ENCODE results near the gene AUTS2.

DNA sequence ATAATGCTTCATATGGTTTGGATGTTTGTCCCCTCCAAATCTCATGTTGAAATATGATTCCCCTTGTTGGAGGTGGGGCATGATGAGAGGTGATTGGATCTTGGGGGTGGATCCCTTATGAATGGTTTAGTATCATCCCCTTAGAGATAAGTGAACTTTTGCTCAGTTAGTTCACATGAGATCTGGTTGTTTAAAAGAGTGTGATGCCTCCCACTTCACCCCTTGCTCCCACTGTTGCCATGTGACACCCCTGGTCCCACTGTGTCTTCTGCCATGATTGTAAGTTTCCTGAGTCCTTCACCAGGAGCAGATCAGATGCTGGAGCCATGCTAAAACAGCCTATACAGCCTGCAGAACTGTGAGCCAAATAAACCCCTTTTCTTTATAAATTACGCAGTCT lies 13.1 kb upstream of the AUTS2 start:
- TF ChIP-seq EZH2 (IDR thresholded peaks at IDR 0.05; ENCODE audit: borderline replicate concordance, insufficient read depth, low read length, poor library complexity, severe bottlenecking) (no peak), RAD21 (conservative IDR thresholded peaks at IDR 0.05) (no peak)
- TF ChIP-seq, protein P1, sequence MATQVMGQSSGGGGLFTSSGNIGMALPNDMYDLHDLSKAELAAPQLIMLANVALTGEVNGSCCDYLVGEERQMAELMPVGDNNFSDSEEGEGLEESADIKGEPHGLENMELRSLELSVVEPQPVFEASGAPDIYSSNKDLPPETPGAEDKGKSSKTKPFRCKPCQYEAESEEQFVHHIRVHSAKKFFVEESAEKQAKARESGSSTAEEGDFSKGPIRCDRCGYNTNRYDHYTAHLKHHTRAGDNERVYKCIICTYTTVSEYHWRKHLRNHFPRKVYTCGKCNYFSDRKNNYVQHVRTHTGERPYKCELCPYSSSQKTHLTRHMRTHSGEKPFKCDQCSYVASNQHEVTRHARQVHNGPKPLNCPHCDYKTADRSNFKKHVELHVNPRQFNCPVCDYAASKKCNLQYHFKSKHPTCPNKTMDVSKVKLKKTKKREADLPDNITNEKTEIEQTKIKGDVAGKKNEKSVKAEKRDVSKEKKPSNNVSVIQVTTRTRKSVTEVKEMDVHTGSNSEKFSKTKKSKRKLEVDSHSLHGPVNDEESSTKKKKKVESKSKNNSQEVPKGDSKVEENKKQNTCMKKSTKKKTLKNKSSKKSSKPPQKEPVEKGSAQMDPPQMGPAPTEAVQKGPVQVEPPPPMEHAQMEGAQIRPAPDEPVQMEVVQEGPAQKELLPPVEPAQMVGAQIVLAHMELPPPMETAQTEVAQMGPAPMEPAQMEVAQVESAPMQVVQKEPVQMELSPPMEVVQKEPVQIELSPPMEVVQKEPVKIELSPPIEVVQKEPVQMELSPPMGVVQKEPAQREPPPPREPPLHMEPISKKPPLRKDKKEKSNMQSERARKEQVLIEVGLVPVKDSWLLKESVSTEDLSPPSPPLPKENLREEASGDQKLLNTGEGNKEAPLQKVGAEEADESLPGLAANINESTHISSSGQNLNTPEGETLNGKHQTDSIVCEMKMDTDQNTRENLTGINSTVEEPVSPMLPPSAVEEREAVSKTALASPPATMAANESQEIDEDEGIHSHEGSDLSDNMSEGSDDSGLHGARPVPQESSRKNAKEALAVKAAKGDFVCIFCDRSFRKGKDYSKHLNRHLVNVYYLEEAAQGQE (IDR thresholded peaks at IDR 0.05; ENCODE audit: borderline replicate concordance), result no peak
- TF ChIP-seq, protein P2, sequence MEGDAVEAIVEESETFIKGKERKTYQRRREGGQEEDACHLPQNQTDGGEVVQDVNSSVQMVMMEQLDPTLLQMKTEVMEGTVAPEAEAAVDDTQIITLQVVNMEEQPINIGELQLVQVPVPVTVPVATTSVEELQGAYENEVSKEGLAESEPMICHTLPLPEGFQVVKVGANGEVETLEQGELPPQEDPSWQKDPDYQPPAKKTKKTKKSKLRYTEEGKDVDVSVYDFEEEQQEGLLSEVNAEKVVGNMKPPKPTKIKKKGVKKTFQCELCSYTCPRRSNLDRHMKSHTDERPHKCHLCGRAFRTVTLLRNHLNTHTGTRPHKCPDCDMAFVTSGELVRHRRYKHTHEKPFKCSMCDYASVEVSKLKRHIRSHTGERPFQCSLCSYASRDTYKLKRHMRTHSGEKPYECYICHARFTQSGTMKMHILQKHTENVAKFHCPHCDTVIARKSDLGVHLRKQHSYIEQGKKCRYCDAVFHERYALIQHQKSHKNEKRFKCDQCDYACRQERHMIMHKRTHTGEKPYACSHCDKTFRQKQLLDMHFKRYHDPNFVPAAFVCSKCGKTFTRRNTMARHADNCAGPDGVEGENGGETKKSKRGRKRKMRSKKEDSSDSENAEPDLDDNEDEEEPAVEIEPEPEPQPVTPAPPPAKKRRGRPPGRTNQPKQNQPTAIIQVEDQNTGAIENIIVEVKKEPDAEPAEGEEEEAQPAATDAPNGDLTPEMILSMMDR (IDR thresholded peaks at IDR 0.05; ENCODE audit: poor library complexity, severe bottlenecking), result no peak
